PC-3 (cell line): ENCODE results near the gene ZNF792.

Source experiments
- CTCF ChIP-seq: fragments of 300-600 bp; sonication (generic); conservative IDR thresholded peaks from 2 replicates; pipeline ENCODE4 v1.5.1; 2017; ENCODE audit warnings: antibody characterized with exemption, low read depth, mild to moderate bottlenecking, low read length
- EZH2 ChIP-seq: fragments of 300-600 bp; sonication (generic); IDR thresholded peaks from one replicate; pipeline ENCODE4 v1.6.1; 2017; ENCODE audit warnings: antibody characterized with exemption, mild to moderate bottlenecking, low read length; ENCODE audit not compliant: unreplicated experiment

- no peak for TF ChIP-seq CTCF
- TF ChIP-seq EZH2: no peak
Observed at GRCh38 chr19:35002037-35002535, 38.1 kb upstream of the ZNF792 start.
